Uterus (tissue), 2 donors: ENCODE measurements around the gene RASSF1.
A peak's percentile ranks its signal among the peaks of the same experiment; 100 is the strongest.

Experiments
- CTCF ChIP-seq, 4 experiments: fragments of 200-600 bp in 2 of 4; fragments of 450-650 bp in 2 of 4; sonication (generic) in 2 of 4; IDR thresholded peaks; one replicate each; pipeline ENCODE4 v1.5.1; 2016 to 2019; ENCODE audit warnings: antibody characterized with exemption in 4 of 4, mild to moderate bottlenecking in 2 of 4, moderate library complexity in 1 of 4
- POLR2A ChIP-seq, 2 donors: fragments of 450-650 bp; IDR thresholded peaks; one replicate each; pipeline ENCODE4 v1.6.1; 2016; ENCODE audit warnings: antibody characterized with exemption in 2 of 2, mild to moderate bottlenecking in 1 of 2, moderate library complexity in 1 of 2

GRCh38 chr3:50321336-50322114, 19.1 kb downstream of the RASSF1 start:
- TF ChIP-seq CTCF (IDR thresholded peaks at IDR 0.05) (peak; percentile 28 to 58 (median 48)), POLR2A (IDR thresholded peaks at IDR 0.05) (peak; percentile 23 to 72)
